Tibial nerve (tissue), 4 donors: ENCODE measurements around the gene CHST10.

Source experiments
- CTCF ChIP-seq, 5 experiments: fragments of 200-600 bp in 3 of 5; fragments of 450-650 bp in 2 of 5; sonication (generic) in 3 of 5; IDR thresholded peaks; one replicate each; pipeline ENCODE4 v1.5.1; 2016 to 2019; ENCODE audit warnings: antibody characterized with exemption in 5 of 5, mild to moderate bottlenecking in 3 of 5, moderate library complexity in 2 of 5
- EP300 ChIP-seq, 2 donors: sonication (generic); formaldehyde crosslinking; IDR thresholded peaks; one replicate each; pipeline ENCODE4 v1.6.1; 2017; ENCODE audit warnings: antibody characterized with exemption in 2 of 2, mild to moderate bottlenecking in 1 of 2
- POLR2A ChIP-seq, 2 donors: fragments of 450-650 bp; IDR thresholded peaks; one replicate each; pipeline ENCODE4 v1.6.1; 2017; ENCODE audit warnings: antibody characterized with exemption in 2 of 2, mild to moderate bottlenecking in 2 of 2, moderate library complexity in 2 of 2

GRCh38 chr2:100427111-100427510 is 9.6 kb upstream of the CHST10 start:
- TF ChIP-seq CTCF (IDR thresholded peaks at IDR 0.05) (no peak), POLR2A (IDR thresholded peaks at IDR 0.05) (no peak), EP300 (IDR thresholded peaks at IDR 0.05) (no peak)
